GM21723 (cell line): ENCODE results near the gene LRRC74B.
"Not testable (repeated sequence)": the region's sequence is repeated elsewhere in the genome, so short reads cannot be mapped to it uniquely, and the experiment has no call there.

ENCODE experiments used
- ATAC-seq: cut with Tn5 transposase; IDR thresholded peaks from one replicate; pipeline ENCODE4 v1.9.1; 2021; ENCODE audit warnings: mild to moderate bottlenecking, moderate library complexity; ENCODE audit not compliant: unreplicated experiment

LRRC74B gene

DNA sequence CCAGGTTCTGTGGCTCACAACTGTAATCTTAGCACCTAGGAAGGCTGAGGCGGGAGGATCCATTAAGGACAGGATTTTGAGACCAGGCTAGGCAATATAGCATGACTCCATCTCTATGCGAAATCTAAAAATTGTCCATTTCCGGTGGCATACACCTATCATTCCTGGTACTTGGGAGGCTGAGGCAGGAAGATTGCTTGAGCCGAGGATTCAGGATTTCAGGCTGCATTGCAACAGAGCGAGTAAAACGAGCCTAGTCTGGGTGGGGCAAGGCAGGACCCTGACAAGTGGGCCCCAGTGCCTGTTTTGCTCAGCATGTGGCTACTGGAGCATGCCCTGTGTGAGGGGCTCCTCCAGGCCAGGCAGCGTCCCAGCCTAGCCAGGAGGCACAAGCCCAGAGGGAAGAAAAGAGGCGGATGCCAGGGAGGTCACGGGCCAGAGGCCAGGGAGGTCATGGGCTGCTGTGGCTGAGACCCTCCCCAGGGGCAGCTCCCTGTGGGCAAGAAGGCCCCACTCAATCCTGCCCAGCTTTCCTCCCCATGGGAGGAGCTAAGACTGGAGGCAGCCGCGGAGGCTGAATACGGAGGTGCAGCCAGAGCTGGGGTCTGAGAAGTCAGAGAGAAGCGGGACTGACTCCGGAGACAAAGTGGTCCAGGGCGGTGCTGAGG lies 8.4 kb downstream of the LRRC74B start:
- ATAC-seq = no peak

- no peak for ATAC-seq
Observed at GRCh38 chr22:21054714-21055563, 9.2 kb downstream of the LRRC74B start.

- no peak for ATAC-seq
Observed at GRCh38 chr22:21055564-21055834, 9.8 kb downstream of the LRRC74B start.

DNA sequence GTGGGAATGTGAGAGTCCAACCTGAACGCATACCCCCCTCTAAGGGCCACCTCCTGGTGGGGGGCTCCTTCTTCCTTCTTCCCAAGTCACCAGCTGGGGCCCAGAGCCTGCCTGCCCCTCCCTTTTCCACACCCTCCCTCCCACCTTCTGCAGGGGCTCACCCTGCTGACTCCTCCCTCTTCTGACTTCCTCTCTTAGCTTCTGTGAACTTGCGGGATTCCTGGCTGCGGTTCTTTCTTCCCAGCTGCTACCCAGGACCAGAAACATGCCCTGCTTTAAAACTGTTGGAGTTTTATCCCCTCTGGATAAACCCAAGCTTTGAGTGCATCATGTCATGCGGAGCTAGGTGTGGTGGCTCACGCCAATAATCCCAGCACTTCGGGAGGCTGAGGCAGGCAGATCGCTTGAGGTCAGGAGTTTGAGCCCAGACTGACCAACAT lies 10.2 kb downstream of the LRRC74B start:
- ATAC-seq = no peak

- ATAC-seq = not testable (repeated sequence)
Observed at GRCh38 chr22:21060363-21060762, 14.6 kb downstream of the LRRC74B start.

GRCh38 chr22:21061660-21062321 lies 16.0 kb downstream of the LRRC74B start:
- ATAC-seq = not testable (repeated sequence)

GRCh38 chr22:21064425-21064824 lies 18.7 kb downstream of the LRRC74B start:
- not testable (repeated sequence) for ATAC-seq

- no peak for ATAC-seq
Observed at GRCh38 chr22:21064917-21065864, 19.4 kb downstream of the LRRC74B start.

GRCh38 chr22:21067075-21067900 lies 21.5 kb downstream of the LRRC74B start:
- no peak for ATAC-seq

GRCh38 chr22:21067901-21068680 lies 22.3 kb downstream of the LRRC74B start:
- ATAC-seq = no peak

DNA sequence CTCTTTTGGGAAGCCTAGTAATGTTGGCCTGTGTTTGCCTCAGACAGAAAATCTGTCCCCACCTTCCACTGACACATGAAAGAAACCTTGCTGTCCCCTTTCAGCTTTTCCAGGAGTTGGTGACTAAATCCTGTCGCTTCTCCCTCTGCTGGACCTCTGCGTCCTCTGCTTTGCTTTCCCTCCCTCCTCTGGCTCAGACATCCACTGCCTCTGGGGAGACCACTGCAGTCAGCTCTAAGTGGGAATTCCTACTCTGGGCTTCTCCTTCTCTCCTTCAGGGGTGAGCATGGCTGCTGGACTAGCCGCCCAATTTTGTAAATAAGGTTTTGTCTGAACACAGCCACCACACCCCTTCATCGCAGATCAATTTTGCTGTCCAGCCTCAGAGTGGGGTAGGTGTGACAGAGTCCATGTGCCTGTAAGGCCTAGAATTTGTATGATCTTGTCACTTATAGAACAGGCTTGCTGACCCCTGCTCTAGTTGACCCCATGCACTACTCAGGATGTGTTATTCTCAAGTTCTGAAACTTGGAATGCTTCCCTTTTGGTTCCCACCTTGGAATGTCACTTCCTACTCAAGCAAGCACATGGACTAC lies 23.0 kb downstream of the LRRC74B start:
- no peak for ATAC-seq

DNA sequence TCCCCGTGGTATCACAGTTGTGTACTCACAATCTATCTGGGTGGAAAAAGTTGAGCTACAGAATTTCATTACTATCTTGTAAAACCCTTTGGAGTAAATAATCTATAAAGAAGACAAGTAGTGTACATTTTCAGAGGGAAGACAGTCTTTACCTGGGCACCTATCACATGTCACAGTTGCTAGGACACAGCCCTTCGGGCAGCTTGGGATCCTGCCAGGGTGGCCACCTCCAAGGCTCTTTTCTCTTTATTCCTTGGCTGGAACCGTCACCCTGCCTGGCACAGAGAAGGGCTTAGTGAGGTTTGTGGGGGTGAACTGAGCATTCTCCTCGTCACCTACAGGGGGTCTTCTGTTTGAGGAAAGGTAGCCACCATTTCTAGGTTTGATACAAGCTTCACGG lies 23.6 kb downstream of the LRRC74B start:
- no peak for ATAC-seq

DNA sequence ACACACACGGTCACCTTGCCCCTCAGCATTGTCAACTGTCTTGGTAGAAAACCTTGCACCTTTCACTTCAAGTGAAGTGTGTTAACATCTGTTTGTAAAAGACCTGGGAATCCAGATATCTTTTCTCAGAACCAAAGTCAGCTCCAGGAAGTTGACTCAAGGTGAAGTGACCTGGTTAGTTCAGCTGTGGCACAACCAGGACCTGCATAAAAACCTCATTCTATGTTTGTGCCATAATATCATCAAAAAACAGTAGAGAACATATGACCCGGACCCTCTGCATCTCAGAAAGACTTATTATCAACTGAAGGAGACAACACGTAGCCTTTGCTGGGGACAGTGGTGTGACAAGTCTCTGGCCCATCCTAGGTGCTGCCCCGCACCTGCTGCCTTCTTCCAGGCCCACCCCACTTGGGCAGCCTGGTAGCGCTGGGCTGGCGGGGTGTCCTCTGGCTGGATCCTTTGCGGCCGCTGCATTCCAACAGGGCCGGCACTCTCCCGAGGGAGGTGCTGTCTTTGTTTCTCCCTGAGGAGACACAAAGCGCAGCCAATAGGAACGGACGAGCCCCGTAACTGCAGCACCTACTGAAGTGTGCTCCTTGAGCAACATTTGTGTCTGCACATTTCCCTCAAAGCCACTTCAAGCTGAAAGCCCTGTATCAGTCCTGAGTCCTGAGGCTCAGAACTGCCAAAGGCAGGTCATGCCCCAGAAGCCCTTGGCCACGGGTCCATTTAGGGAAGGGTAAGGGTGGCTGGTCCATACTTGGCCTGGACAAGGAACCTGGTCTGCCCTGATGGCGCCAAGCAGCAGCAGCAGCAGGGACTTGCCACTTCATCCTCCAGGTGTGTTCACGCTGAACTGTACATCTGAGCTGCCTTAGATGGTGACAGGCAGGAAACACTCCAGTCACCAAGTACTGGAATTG lies 25.2 kb downstream of the LRRC74B start:
- no peak for ATAC-seq

GRCh38 chr22:21071796-21072195 lies 26.1 kb downstream of the LRRC74B start:
- ATAC-seq = not testable (repeated sequence)

GRCh38 chr22:21073023-21073422 lies 27.3 kb downstream of the LRRC74B start:
- no peak for ATAC-seq

GRCh38 chr22:21073482-21073881 lies 27.7 kb downstream of the LRRC74B start:
- ATAC-seq = no peak

DNA sequence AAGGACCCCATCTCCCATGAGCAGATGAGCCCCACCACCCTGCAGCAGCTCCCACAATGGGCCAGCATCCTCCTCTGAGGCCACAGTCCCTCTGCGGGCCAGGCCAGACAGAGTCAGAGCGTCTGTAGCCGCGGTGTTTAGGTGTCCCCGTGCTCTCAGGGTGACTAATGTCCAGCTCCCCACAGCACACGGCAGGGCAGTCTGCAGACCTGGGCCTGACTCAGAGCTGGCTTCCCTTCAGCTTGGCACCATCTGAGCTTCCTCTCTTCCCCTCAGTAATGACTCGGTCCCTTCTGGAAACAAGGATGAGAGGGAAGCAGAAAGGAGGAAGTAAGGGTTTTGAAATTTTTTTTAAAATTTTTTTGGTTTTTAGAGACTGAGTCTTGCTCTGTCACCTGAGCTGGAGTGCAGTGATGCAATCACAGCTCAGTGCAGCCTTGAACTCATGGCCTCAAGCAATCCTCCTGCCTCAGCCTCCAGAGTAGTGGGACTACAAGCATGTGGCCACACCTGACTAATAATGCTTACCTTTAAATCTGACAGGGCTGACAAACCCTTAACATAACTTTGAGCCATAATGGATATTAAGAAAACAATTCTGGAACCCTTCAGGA lies 28.5 kb downstream of the LRRC74B start:
- ATAC-seq = no peak
